ENCODE measurements around the gene CLSTN1. TPM values are rescaled to one million over a fixed set of nuclear protein-coding genes. Genes with fewer than 3 reads are reported as not detected.

CLSTN1 gene
- total RNA-seq, 3 donors from 2014 or later (not counting 1 experiment from before 2014, with no cell fraction given), result 83.1 to 114 (median 94.5) TPM

- intact Hi-C loops (cut with micrococcal nuclease), result no loop called here
- no peak overlapping the region for H3K4me3 ChIP-seq (ENCODE audit: low read length)
- no peaks in the 10 kb centered on the region for H3K27me3 ChIP-seq (ENCODE audit: control insufficient read depth, insufficient read depth, low read length)
- DNase-seq (peak; percentile 73 to 92), ATAC-seq (peak; percentile 47 to 52 (median 48))
- 77% methylated on average over 29 of the region's 29 CpGs for WGBS (ENCODE audit: insufficient coverage)
- H3K4me1 Mint-ChIP-seq, result peaks cover 26 to 32% of the 10 kb centered on the region in 2 donors
- no peaks in the 10 kb centered on the region for H3K36me3 Mint-ChIP-seq
- no peaks in the 10 kb centered on the region for H3K9me3 ChIP-seq (ENCODE audit: control insufficient read depth, insufficient read depth, low read length)
- no peaks in the 10 kb centered on the region for H3K27me3 Mint-ChIP-seq (ENCODE audit: low read depth in 2 of 2)
- H3K4me1 ChIP-seq (ENCODE audit: control insufficient read depth, insufficient read depth, low read length), result peaks cover 72% of the 10 kb centered on the region
- H3K4me3 Mint-ChIP-seq, result no peak overlapping the region
- peak overlapping the region; percentile 14 to 65 for H3K27ac Mint-ChIP-seq
- no peaks in the 10 kb centered on the region for H3K9me3 Mint-ChIP-seq
- H3K27ac ChIP-seq (ENCODE audit: low read length), result peak overlapping the region; percentile 44
- TF ChIP-seq, protein P1, sequence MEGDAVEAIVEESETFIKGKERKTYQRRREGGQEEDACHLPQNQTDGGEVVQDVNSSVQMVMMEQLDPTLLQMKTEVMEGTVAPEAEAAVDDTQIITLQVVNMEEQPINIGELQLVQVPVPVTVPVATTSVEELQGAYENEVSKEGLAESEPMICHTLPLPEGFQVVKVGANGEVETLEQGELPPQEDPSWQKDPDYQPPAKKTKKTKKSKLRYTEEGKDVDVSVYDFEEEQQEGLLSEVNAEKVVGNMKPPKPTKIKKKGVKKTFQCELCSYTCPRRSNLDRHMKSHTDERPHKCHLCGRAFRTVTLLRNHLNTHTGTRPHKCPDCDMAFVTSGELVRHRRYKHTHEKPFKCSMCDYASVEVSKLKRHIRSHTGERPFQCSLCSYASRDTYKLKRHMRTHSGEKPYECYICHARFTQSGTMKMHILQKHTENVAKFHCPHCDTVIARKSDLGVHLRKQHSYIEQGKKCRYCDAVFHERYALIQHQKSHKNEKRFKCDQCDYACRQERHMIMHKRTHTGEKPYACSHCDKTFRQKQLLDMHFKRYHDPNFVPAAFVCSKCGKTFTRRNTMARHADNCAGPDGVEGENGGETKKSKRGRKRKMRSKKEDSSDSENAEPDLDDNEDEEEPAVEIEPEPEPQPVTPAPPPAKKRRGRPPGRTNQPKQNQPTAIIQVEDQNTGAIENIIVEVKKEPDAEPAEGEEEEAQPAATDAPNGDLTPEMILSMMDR (IDR thresholded peaks at IDR 0.05), result peak; percentile 80
- peaks cover 80% of the 10 kb centered on the region for H3K36me3 ChIP-seq (ENCODE audit: control insufficient read depth, insufficient read depth, low read length)
These were observed 102.0 kb downstream of the CLSTN1 start for GRCh38 chr1:9721606-9722377.

DNA sequence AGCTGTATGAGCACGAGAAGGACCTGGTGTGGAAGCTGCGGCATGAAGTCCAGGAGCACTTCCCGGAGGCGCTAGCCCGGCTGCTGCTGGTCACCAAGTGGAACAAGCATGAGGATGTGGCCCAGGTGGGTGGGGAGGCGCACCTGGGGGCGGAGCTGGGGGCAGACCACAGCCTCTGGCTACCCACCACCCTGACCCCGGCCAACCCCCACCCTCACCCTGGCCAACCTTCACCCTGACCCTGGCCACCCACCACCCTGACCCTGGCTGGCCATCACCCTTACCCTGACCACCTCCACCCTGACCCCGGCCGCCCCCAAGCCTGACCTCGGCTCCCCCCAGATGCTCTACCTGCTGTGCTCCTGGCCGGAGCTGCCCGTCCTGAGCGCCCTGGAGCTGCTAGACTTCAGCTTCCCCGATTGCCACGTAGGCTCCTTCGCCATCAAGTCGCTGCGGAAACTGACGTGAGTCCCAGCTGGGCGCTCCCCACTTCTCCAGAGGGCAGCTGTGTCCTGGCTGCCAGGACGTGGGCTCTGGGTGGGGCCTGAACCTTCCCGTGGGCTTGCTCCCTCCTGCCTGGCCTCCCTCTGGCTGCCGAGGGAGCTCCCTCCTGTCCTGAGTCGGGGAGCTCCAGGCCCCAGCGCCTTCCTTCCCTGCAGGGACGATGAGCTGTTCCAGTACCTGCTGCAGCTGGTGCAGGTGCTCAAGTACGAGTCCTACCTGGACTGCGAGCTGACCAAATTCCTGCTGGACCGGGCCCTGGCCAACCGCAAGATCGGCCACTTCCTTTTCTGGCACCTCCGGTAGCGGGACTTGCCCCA is 102.8 kb downstream of the CLSTN1 start:
- no peak overlapping the region for H3K27ac Mint-ChIP-seq
- ATAC-seq (no peak), DNase-seq (peak in 1 of 2 donors; percentile 25)
- 91% methylated on average over 34 of the region's 34 CpGs for WGBS (ENCODE audit: insufficient coverage)
- H3K4me3 ChIP-seq (ENCODE audit: low read length), result no peak overlapping the region
- no peaks in the 10 kb centered on the region for H3K9me3 Mint-ChIP-seq
- TF ChIP-seq, protein P1 (IDR thresholded peaks at IDR 0.05), result no peak
- H3K9me3 ChIP-seq (ENCODE audit: control insufficient read depth, insufficient read depth, low read length), result no peaks in the 10 kb centered on the region
- peaks cover 80% of the 10 kb centered on the region for H3K4me1 ChIP-seq (ENCODE audit: control insufficient read depth, insufficient read depth, low read length)
- peak overlapping the region; percentile 44 for H3K27ac ChIP-seq (ENCODE audit: low read length)
- peaks cover 82% of the 10 kb centered on the region for H3K36me3 ChIP-seq (ENCODE audit: control insufficient read depth, insufficient read depth, low read length)
- no peaks in the 10 kb centered on the region for H3K36me3 Mint-ChIP-seq
- intact Hi-C loops (cut with micrococcal nuclease), result no loop called here
- no peaks in the 10 kb centered on the region for H3K27me3 ChIP-seq (ENCODE audit: control insufficient read depth, insufficient read depth, low read length)
- H3K4me1 Mint-ChIP-seq, result peaks cover 27 to 40% of the 10 kb centered on the region in 2 donors
- no peaks in the 10 kb centered on the region for H3K27me3 Mint-ChIP-seq (ENCODE audit: low read depth in 2 of 2)
- H3K4me3 Mint-ChIP-seq, result no peak overlapping the region

- H3K4me3 ChIP-seq (ENCODE audit: low read length), result no peak overlapping the region
- H3K27ac Mint-ChIP-seq, result peak overlapping the region; percentile 26 to 38
- H3K4me1 Mint-ChIP-seq, result peaks cover 27 to 40% of the 10 kb centered on the region in 2 donors
- intact Hi-C loops (cut with micrococcal nuclease), result no loop called here
- no peaks in the 10 kb centered on the region for H3K27me3 Mint-ChIP-seq (ENCODE audit: low read depth in 2 of 2)
- ATAC-seq (no peak), DNase-seq (no peak)
- TF ChIP-seq, protein P1 (IDR thresholded peaks at IDR 0.05), result no peak
- H3K27me3 ChIP-seq (ENCODE audit: control insufficient read depth, insufficient read depth, low read length), result no peaks in the 10 kb centered on the region
- H3K27ac ChIP-seq (ENCODE audit: low read length), result no peak overlapping the region
- H3K9me3 ChIP-seq (ENCODE audit: control insufficient read depth, insufficient read depth, low read length), result no peaks in the 10 kb centered on the region
- peaks cover 84% of the 10 kb centered on the region for H3K36me3 ChIP-seq (ENCODE audit: control insufficient read depth, insufficient read depth, low read length)
- H3K9me3 Mint-ChIP-seq, result no peaks in the 10 kb centered on the region
- peaks cover 89% of the 10 kb centered on the region for H3K4me1 ChIP-seq (ENCODE audit: control insufficient read depth, insufficient read depth, low read length)
- no peak overlapping the region for H3K4me3 Mint-ChIP-seq
- 95% methylated on average over 33 of the region's 36 CpGs for WGBS (ENCODE audit: insufficient coverage)
- H3K36me3 Mint-ChIP-seq, result no peaks in the 10 kb centered on the region
These were observed 103.6 kb downstream of the CLSTN1 start for GRCh38 chr1:9719978-9720722.

Data from natural killer cell (primary cell).